K562 (cell line): Measurements from ENCODE around the gene PPIA. TPM values are rescaled to one million over a fixed set of nuclear protein-coding genes. Genes with fewer than 3 reads are reported as not detected.

Source experiments
- CEBPB ChIP-seq: fragments of 450-650 bp; IDR thresholded peaks from 2 replicates; pipeline ENCODE4 v1.6.1; 2016; ENCODE audit warnings: missing genetic modification characterization, missing compliant biosample characterization
- CSDE1 ChIP-seq, 2 experiments: fragments of 450-650 bp; IDR thresholded peaks; 2 replicates each; pipeline ENCODE4 v1.6.1; 2016; ENCODE audit warnings: mild to moderate bottlenecking in 1 of 2
- GABPA ChIP-seq: fragments of 200-800 bp; sonication (Bioruptor generic); conservative IDR thresholded peaks from 2 replicates; pipeline ENCODE4 v1.6.1; 2016; ENCODE audit warnings: low read depth, missing genetic modification characterization, missing compliant biosample characterization
- JUN ChIP-seq, 2 experiments: sonication (generic) in 1 of 2; formaldehyde crosslinking in 1 of 2; IDR thresholded peaks; 2 replicates each; pipeline versions ENCODE4 v1.6.1 to v1.8.0; 2012 to 2022; ENCODE audit warnings: borderline replicate concordance in 2 of 2, mild to moderate bottlenecking in 2 of 2, improper control_type of control experiment in 1 of 2, low read depth in 1 of 2, low read length in 1 of 2, missing genetic modification reagents in 1 of 2
- MEF2A ChIP-seq: IDR thresholded peaks from 2 replicates; pipeline ENCODE4 v1.6.1; 2011; ENCODE audit warnings: low read depth, mild to moderate bottlenecking, low read length, moderate library complexity; ENCODE audit not compliant: control insufficient read depth
- NFRKB ChIP-seq: fragments of 450-650 bp; IDR thresholded peaks from 2 replicates; pipeline ENCODE4 v1.6.1; 2016; ENCODE audit warnings: low read depth
- RAD21 ChIP-seq, 2 experiments: fragments of 250-450 bp in 1 of 2; fragments of 450-650 bp in 1 of 2; sonication (Bioruptor Pico) in 1 of 2; formaldehyde crosslinking in 1 of 2; IDR thresholded peaks in 1 of 2; conservative IDR thresholded peaks in 1 of 2; 2 replicates each; pipeline versions ENCODE4 v1.4.0 to v1.8.0; 2020 to 2022; ENCODE audit warnings: mild to moderate bottlenecking in 2 of 2, moderate library complexity in 1 of 2
- RBM22 ChIP-seq: fragments of 200-400 bp; formaldehyde crosslinking; IDR thresholded peaks from 2 replicates; pipeline ENCODE4 v1.6.1; 2018; ENCODE audit warnings: low read length, low read depth; ENCODE audit not compliant: poor library complexity, severe bottlenecking
- TAF9B ChIP-seq: fragments of 450-650 bp; IDR thresholded peaks from 2 replicates; pipeline ENCODE4 v1.6.1; 2018; ENCODE audit warnings: mild to moderate bottlenecking; ENCODE audit not compliant: partially characterized antibody
- ZNF263 ChIP-seq: sonication (generic); formaldehyde crosslinking; IDR thresholded peaks from 2 replicates; pipeline ENCODE4 v1.8.0; 2022; ENCODE audit warnings: mild to moderate bottlenecking, missing genetic modification reagents, borderline replicate concordance
- ZNF830 ChIP-seq: fragments of 250-450 bp; sonication (Bioruptor Pico); IDR thresholded peaks from 2 replicates; pipeline ENCODE4 v1.5.0; 2021; ENCODE audit warnings: mild to moderate bottlenecking
- ZZZ3 ChIP-seq: fragments of 450-650 bp; IDR thresholded peaks from 2 replicates; pipeline ENCODE4 v1.6.1; 2016; ENCODE audit warnings: antibody characterized with exemption, mild to moderate bottlenecking, moderate library complexity
- polyA plus RNA-seq, 8 experiments: library from polyadenylated mRNA; depleted of rRNA in 4 of 8; stranded (reverse) in 5 of 8; unstranded in 3 of 8; fragments of >200 nt; fragmentation: Nextera tagmentation in 2 of 8; fragmentation: Illumina TruSeq in 1 of 8; extraction: Ambion mirVana in 2 of 8; extraction: Trizol in 1 of 8; gene quantifications; 2 replicates each; pipeline versions ENCODE4 v1.2.1 to v1.2.3, GENCODE V29; 2011 to 2014; ENCODE audit warnings: inconsistent platforms in 1 of 8, missing spikeins in 1 of 8
- total RNA-seq, 7 experiments: library from RNA; depleted of rRNA in 6 of 7; stranded (reverse); fragments of >200 nt in 6 of 7; fragmentation: Illumina TruSeq in 2 of 7; extraction: Trizol in 2 of 7; gene quantifications; 2 replicates each; pipeline versions ENCODE4 v1.2.1 to v1.2.3, GENCODE V29; 2011 to 2021; ENCODE audit warnings: low replicate concordance in 1 of 7
- TF ChIP-seq, protein P1 (sequence below), 2 experiments: fragments of 450-650 bp in 1 of 2; IDR thresholded peaks; 2 replicates each; pipeline ENCODE4 v1.6.1; 2011 to 2017; ENCODE audit warnings: low read depth in 2 of 2, antibody characterized with exemption in 1 of 2, borderline replicate concordance in 1 of 2, low read length in 1 of 2, mild to moderate bottlenecking in 1 of 2, mixed read lengths in 1 of 2; ENCODE audit not compliant: control insufficient read depth in 1 of 2
- TF ChIP-seq, protein P2 (sequence below), 3 experiments: fragments of 200-800 bp in 1 of 3; sonication (Bioruptor generic) in 1 of 3; sonication (generic) in 1 of 3; formaldehyde crosslinking in 1 of 3; IDR thresholded peaks; 2 replicates each; pipeline versions ENCODE4 v1.6.1 to v1.8.0; 2016 to 2022; ENCODE audit warnings: mild to moderate bottlenecking in 2 of 3, missing compliant biosample characterization in 2 of 3, missing genetic modification characterization in 2 of 3, missing genetic modification reagents in 1 of 3
- TF ChIP-seq, protein P3 (sequence below): fragments of 450-650 bp; formaldehyde crosslinking; IDR thresholded peaks from 2 replicates; pipeline ENCODE4 v1.4.0; 2022; ENCODE audit warnings: missing genetic modification characterization
- TF ChIP-seq, protein P4 (sequence below): fragments of 200-800 bp; sonication (Bioruptor generic); IDR thresholded peaks from 2 replicates; pipeline ENCODE4 v1.6.1; 2017; ENCODE audit warnings: missing genetic modification characterization, missing compliant biosample characterization

The PPIA gene
- total and polyA plus RNA-seq, 9 of the 15 experiments (the other 6 are each of a cell fraction or from before 2014, with no cell fraction given): 2,583 to 7,504 (median 3,973) TPM

DNA sequence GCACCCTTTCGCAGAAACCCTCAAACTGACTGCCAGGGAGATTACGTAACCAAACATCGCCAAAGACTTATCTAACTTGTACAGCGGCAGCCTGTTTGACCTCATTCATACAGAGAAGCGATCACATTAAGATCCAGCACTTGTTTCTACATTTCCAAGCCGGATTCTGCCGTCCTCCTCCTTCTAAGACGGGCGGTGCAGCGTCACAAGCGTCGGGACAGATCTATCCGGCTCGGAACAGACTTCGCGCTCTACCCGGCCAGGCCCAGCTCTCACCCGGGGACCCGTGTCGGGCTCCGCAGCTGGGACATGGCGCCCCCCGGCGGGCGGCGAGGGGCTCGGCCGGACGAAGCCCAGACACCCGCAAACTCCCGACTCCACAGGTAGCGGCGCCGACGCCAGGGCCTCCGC is 51.0 kb downstream of the PPIA start (continued):
- TF ChIP-seq, protein P1, sequence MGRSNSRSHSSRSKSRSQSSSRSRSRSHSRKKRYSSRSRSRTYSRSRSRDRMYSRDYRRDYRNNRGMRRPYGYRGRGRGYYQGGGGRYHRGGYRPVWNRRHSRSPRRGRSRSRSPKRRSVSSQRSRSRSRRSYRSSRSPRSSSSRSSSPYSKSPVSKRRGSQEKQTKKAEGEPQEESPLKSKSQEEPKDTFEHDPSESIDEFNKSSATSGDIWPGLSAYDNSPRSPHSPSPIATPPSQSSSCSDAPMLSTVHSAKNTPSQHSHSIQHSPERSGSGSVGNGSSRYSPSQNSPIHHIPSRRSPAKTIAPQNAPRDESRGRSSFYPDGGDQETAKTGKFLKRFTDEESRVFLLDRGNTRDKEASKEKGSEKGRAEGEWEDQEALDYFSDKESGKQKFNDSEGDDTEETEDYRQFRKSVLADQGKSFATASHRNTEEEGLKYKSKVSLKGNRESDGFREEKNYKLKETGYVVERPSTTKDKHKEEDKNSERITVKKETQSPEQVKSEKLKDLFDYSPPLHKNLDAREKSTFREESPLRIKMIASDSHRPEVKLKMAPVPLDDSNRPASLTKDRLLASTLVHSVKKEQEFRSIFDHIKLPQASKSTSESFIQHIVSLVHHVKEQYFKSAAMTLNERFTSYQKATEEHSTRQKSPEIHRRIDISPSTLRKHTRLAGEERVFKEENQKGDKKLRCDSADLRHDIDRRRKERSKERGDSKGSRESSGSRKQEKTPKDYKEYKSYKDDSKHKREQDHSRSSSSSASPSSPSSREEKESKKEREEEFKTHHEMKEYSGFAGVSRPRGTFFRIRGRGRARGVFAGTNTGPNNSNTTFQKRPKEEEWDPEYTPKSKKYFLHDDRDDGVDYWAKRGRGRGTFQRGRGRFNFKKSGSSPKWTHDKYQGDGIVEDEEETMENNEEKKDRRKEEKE (IDR thresholded peaks at IDR 0.05; ENCODE audit: borderline replicate concordance in 1 of 2, control insufficient read depth in 1 of 2, low read depth in 2 of 2, low read length in 1 of 2): peak in 1 of 2 experiments; percentile 48; a peak in 1 of 4 replicates
- TF ChIP-seq NFRKB (peak; percentile 67; the same call in 1 of the 2 replicates), TAF9B (peak; percentile 44), JUN (IDR thresholded peaks at IDR 0.05; ENCODE audit: borderline replicate concordance, low read depth, low read length) (no peak), JUN (CRISPR knock-in tag; IDR thresholded peaks at IDR 0.05; ENCODE audit: borderline replicate concordance) (0 out of 2 replicates have a peak, but pooled peaks have one; percentile 51), CEBPB (peak; percentile 98), GABPA (tag) (peak; percentile 59), RAD21 (CRISPR knock-in tag; conservative IDR thresholded peaks at IDR 0.05 in 1 of 2, IDR thresholded peaks at IDR 0.05 in 1 of 2) (peak; percentile 76 to 88), RBM22 (peak; percentile 81), ZNF830 (no peak), ZZZ3 (0 out of 2 replicates have a peak, but pooled peaks have one; percentile 16), ZNF263 (CRISPR knock-in tag) (no peak), CSDE1 (IDR thresholded peaks at IDR 0.05) (no peak), MEF2A (0 out of 2 replicates have a peak, but pooled peaks have one; percentile 6)
- TF ChIP-seq, protein P2, sequence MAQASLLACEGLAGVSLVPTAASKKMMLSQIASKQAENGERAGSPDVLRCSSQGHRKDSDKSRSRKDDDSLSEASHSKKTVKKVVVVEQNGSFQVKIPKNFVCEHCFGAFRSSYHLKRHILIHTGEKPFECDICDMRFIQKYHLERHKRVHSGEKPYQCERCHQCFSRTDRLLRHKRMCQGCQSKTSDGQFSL (CRISPR knock-in tag; IDR thresholded peaks at IDR 0.05): 0 out of 2 replicates have a peak, but pooled peaks have one; percentile 52
- TF ChIP-seq, protein P2 (tag; IDR thresholded peaks at IDR 0.05): no peak
- TF ChIP-seq, protein P3, sequence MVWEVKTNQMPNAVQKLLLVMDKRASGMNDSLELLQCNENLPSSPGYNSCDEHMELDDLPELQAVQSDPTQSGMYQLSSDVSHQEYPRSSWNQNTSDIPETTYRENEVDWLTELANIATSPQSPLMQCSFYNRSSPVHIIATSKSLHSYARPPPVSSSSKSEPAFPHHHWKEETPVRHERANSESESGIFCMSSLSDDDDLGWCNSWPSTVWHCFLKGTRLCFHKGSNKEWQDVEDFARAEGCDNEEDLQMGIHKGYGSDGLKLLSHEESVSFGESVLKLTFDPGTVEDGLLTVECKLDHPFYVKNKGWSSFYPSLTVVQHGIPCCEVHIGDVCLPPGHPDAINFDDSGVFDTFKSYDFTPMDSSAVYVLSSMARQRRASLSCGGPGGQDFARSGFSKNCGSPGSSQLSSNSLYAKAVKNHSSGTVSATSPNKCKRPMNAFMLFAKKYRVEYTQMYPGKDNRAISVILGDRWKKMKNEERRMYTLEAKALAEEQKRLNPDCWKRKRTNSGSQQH (CRISPR knock-in tag): peak; percentile 46; the same call in 1 of the 2 replicates
- TF ChIP-seq, protein P4, sequence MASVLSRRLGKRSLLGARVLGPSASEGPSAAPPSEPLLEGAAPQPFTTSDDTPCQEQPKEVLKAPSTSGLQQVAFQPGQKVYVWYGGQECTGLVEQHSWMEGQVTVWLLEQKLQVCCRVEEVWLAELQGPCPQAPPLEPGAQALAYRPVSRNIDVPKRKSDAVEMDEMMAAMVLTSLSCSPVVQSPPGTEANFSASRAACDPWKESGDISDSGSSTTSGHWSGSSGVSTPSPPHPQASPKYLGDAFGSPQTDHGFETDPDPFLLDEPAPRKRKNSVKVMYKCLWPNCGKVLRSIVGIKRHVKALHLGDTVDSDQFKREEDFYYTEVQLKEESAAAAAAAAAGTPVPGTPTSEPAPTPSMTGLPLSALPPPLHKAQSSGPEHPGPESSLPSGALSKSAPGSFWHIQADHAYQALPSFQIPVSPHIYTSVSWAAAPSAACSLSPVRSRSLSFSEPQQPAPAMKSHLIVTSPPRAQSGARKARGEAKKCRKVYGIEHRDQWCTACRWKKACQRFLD (CRISPR knock-in tag): peak; percentile 73
